GM18505 (cell line): ENCODE results near the gene PAQR6.
A peak's percentile ranks its signal among the peaks of the same experiment; 100 is the strongest.

ENCODE experiments used
- ATAC-seq: cut with Tn5 transposase; IDR thresholded peaks from one replicate; pipeline ENCODE4 v1.9.1; 2021; ENCODE audit not compliant: unreplicated experiment
- POLR2A ChIP-seq: IDR thresholded peaks from 4 replicates; pipeline ENCODE4 v1.6.1; 2011; ENCODE audit warnings: borderline replicate concordance; ENCODE audit not compliant: insufficient read depth, insufficient read length; ENCODE audit errors: extremely low read depth

The PAQR6 gene

GRCh38 chr1:156253634-156254033 is 5.8 kb upstream of the PAQR6 start:
- TF ChIP-seq POLR2A, result no peak

GRCh38 chr1:156251527-156251926 is 3.7 kb upstream of the PAQR6 start:
- no peak for TF ChIP-seq POLR2A

More at GRCh38 chr1:156253634-156254033, 5.8 kb upstream of the PAQR6 start:
- ATAC-seq, result no peak

GRCh38 chr1:156249593-156249992 is 1.7 kb upstream of the PAQR6 start:
- no peak for ATAC-seq

More at GRCh38 chr1:156251527-156251926, 3.7 kb upstream of the PAQR6 start:
- no peak for ATAC-seq

GRCh38 chr1:156248323-156248683 is 447 bp upstream of the PAQR6 start:
- no peak for ATAC-seq
- TF ChIP-seq POLR2A, result no peak

More at GRCh38 chr1:156249593-156249992, 1.7 kb upstream of the PAQR6 start:
- no peak for TF ChIP-seq POLR2A

- no peak for ATAC-seq
- no peak for TF ChIP-seq POLR2A
These were observed 936 bp downstream of the PAQR6 start for GRCh38 chr1:156246781-156247459.

GRCh38 chr1:156246241-156246780 is 1.5 kb downstream of the PAQR6 start:
- ATAC-seq, result no peak
- no peak for TF ChIP-seq POLR2A

GRCh38 chr1:156245451-156246232 is 2.2 kb downstream of the PAQR6 start:
- TF ChIP-seq POLR2A, result peak; percentile 29
- no peak for ATAC-seq

GRCh38 chr1:156244712-156245111 is 3.1 kb downstream of the PAQR6 start:
- no peak for TF ChIP-seq POLR2A
- no peak for ATAC-seq

- ATAC-seq, result no peak
- no peak for TF ChIP-seq POLR2A
These were observed 3.7 kb downstream of the PAQR6 start for GRCh38 chr1:156244126-156244525.

- ATAC-seq, result no peak
- TF ChIP-seq POLR2A, result no peak
These were observed 5.1 kb downstream of the PAQR6 start for GRCh38 chr1:156242738-156243137.

- TF ChIP-seq POLR2A, result no peak
- no peak for ATAC-seq
These were observed 5.9 kb downstream of the PAQR6 start, which contains the start of gene BGLAP for GRCh38 chr1:156241926-156242325. Gene BGLAP (plus strand): TSS chr1:156242184. CDS start chr1:156242232, 48 bp downstream.

- no peak for ATAC-seq
- TF ChIP-seq POLR2A, result no peak
These were observed 6.5 kb downstream of the PAQR6 start for GRCh38 chr1:156241311-156241811.

- ATAC-seq, result no peak
- no peak for TF ChIP-seq POLR2A
These were observed 9.6 kb downstream of the PAQR6 start for GRCh38 chr1:156238248-156238647.

GRCh38 chr1:156236164-156236563 is 11.7 kb downstream of the PAQR6 start:
- TF ChIP-seq POLR2A, result no peak
- ATAC-seq, result no peak

- no peak for TF ChIP-seq POLR2A
- no peak for ATAC-seq
These were observed 14.3 kb downstream of the PAQR6 start for GRCh38 chr1:156233426-156234127.
